ENCODE data around the gene SH3GLB1. TPM values are rescaled to one million over a fixed set of nuclear protein-coding genes. Genes with fewer than 3 reads are reported as not detected.

SH3GLB1 gene
- total and polyA plus RNA-seq, 9 of the 15 experiments (the other 6 are each of a cell fraction or from before 2014, with no cell fraction given): 8.6 to 34.2 (median 24.2) TPM

DNA sequence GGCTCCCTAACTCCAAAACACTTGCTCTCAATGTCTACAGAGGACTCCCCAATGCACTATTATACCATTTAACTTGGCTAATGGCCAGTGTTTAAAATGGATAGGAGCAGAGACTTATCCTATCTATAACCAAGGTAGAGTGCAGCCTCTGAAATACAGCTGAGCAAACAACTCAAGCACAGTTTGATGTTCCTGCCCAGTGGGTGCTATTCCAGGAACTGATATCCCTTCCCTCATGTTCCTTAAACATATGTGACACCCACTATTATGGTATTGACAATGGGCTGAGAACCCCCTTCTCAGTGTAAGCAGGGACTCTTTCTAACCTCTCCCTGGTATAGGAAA lies 51.7 kb downstream of the SH3GLB1 start (continued):
- TF ChIP-seq RBM15 (IDR thresholded peaks at IDR 0.05; ENCODE audit: insufficient read depth, low read length): no peak
- no peak for TF ChIP-seq RFX1 (IDR thresholded peaks at IDR 0.05)
- TF ChIP-seq CBFA2T3 (IDR thresholded peaks at IDR 0.05): peak; percentile 71
- TF ChIP-seq CBFA2T2 (conservative IDR thresholded peaks at IDR 0.05): peak; percentile 50; the same call in 1 of the 2 replicates
- no peak for TF ChIP-seq FOXP1 (CRISPR knock-in tag; IDR thresholded peaks at IDR 0.05)
- TF ChIP-seq, protein P1, sequence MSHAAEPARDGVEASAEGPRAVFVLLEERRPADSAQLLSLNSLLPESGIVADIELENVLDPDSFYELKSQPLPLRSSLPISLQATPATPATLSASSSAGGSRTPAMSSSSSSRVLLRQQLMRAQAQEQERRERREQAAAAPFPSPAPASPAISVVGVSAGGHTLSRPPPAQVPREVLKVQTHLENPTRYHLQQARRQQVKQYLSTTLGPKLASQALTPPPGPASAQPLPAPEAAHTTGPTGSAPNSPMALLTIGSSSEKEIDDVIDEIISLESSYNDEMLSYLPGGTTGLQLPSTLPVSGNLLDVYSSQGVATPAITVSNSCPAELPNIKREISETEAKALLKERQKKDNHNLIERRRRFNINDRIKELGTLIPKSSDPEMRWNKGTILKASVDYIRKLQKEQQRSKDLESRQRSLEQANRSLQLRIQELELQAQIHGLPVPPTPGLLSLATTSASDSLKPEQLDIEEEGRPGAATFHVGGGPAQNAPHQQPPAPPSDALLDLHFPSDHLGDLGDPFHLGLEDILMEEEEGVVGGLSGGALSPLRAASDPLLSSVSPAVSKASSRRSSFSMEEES (CRISPR knock-in tag; IDR thresholded peaks at IDR 0.05): no peak
- TF ChIP-seq, protein P2, sequence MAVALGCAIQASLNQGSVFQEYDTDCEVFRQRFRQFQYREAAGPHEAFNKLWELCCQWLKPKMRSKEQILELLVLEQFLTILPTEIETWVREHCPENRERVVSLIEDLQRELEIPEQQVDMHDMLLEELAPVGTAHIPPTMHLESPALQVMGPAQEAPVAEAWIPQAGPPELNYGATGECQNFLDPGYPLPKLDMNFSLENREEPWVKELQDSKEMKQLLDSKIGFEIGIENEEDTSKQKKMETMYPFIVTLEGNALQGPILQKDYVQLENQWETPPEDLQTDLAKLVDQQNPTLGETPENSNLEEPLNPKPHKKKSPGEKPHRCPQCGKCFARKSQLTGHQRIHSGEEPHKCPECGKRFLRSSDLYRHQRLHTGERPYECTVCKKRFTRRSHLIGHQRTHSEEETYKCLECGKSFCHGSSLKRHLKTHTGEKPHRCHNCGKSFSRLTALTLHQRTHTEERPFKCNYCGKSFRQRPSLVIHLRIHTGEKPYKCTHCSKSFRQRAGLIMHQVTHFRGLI (CRISPR knock-in tag; IDR thresholded peaks at IDR 0.05): no peak
- TF ChIP-seq, protein P3, sequence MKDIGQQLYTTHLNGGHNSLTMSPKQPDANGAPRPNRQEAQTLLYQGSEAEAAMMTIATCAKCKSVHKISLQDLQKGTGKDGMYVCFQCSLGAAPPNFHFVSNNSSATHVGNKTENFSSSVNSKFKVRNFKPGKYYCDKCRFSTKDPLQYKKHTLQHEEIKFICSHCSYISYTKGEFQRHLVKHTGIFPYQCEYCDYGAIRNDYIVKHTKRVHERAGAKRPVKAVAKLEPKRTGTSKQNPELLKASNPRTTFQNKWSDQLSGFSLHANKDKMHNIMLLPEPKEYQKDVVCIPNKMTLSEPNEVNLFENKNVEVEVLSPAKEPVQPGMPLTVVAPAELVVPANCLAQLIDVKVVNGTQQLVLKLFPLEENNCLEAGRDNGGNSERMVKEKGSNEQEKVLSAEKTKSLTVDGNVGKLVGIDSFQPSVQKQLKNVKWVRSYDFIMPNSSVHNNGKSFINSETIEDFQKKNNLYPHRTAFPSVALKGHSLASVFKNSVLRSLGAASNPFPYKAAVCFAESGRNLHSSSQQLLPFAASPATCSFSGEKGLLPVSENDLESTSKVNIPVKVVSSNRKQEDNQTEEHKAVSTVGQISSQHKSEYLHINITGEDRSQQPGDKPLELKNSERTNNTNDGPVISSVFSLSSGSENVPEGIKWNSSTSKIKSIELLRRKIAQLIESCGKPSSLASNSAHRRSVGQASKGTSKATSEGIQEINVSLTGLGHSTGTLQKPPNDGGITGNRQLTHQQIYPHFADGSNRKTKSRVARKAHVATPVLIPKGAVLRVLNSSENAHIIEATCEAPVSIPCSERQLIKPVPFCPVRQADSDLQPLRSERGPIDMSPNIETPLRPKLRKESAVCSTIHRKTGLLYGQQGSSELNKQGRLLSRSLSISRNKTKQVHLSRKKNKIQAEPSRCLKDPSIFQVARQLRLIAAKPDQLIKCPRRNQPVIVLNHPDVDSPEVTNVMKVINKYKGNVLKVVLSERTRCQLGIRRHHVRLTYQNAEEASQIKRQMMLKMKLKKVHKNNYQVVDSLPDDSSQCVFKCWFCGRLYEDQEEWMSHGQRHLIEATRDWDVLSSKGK (CRISPR knock-in tag; IDR thresholded peaks at IDR 0.05): no peak
- peak; percentile 2; the same call in 1 of the 2 replicates for TF ChIP-seq MTA2 (IDR thresholded peaks at IDR 0.05; ENCODE audit: low read depth)
- TF ChIP-seq NFIC (IDR thresholded peaks at IDR 0.05): peak; percentile 4; the same call in 1 of the 2 replicates
- no peak for TF ChIP-seq EWSR1 (IDR thresholded peaks at IDR 0.05; ENCODE audit: borderline replicate concordance, low read depth, partially characterized antibody)
- TF ChIP-seq, protein P4, sequence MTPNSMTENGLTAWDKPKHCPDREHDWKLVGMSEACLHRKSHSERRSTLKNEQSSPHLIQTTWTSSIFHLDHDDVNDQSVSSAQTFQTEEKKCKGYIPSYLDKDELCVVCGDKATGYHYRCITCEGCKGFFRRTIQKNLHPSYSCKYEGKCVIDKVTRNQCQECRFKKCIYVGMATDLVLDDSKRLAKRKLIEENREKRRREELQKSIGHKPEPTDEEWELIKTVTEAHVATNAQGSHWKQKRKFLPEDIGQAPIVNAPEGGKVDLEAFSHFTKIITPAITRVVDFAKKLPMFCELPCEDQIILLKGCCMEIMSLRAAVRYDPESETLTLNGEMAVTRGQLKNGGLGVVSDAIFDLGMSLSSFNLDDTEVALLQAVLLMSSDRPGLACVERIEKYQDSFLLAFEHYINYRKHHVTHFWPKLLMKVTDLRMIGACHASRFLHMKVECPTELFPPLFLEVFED (CRISPR knock-in tag; conservative IDR thresholded peaks at IDR 0.05): no peak
- TF ChIP-seq ZC3H11A (IDR thresholded peaks at IDR 0.05; ENCODE audit: low read depth, low read length): no peak

Measured in K562 (cell line).